Measurements from ENCODE around the gene CTXND2.

DNA sequence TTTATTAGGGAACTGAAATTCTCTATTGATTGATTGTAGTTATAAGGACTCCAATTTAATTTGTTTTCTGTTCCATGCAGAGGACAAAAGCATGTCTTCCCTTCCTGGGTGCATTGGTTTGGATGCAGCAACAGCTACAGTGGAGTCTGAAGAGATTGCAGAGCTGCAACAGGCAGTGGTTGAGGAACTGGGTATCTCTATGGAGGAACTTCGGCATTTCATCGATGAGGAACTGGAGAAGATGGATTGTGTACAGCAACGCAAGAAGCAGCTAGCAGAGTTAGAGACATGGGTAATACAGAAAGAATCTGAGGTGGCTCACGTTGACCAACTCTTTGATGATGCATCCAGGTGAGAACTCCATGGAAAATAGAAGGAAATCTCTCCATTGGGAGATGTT is 40.7 kb downstream of the CTXND2 start:
- no peak for TF ChIP-seq RAD21 (IDR thresholded peaks at IDR 0.05; ENCODE audit: low read depth)
- no peak for TF ChIP-seq ZNF274 (IDR thresholded peaks at IDR 0.05; ENCODE audit: low read depth, low read length)
- TF ChIP-seq, protein P1, sequence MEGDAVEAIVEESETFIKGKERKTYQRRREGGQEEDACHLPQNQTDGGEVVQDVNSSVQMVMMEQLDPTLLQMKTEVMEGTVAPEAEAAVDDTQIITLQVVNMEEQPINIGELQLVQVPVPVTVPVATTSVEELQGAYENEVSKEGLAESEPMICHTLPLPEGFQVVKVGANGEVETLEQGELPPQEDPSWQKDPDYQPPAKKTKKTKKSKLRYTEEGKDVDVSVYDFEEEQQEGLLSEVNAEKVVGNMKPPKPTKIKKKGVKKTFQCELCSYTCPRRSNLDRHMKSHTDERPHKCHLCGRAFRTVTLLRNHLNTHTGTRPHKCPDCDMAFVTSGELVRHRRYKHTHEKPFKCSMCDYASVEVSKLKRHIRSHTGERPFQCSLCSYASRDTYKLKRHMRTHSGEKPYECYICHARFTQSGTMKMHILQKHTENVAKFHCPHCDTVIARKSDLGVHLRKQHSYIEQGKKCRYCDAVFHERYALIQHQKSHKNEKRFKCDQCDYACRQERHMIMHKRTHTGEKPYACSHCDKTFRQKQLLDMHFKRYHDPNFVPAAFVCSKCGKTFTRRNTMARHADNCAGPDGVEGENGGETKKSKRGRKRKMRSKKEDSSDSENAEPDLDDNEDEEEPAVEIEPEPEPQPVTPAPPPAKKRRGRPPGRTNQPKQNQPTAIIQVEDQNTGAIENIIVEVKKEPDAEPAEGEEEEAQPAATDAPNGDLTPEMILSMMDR (IDR thresholded peaks at IDR 0.05 in 2 of 3, conservative IDR thresholded peaks at IDR 0.05 in 1 of 3; ENCODE audit: borderline replicate concordance in 1 of 3, insufficient read depth in 1 of 3, low read depth in 2 of 3, low read length in 2 of 3): no peak
- TF ChIP-seq POLR2A (IDR thresholded peaks at IDR 0.05; ENCODE audit: borderline replicate concordance, extremely low read depth, insufficient read depth, insufficient read length): no peak
- TF ChIP-seq, protein P2, sequence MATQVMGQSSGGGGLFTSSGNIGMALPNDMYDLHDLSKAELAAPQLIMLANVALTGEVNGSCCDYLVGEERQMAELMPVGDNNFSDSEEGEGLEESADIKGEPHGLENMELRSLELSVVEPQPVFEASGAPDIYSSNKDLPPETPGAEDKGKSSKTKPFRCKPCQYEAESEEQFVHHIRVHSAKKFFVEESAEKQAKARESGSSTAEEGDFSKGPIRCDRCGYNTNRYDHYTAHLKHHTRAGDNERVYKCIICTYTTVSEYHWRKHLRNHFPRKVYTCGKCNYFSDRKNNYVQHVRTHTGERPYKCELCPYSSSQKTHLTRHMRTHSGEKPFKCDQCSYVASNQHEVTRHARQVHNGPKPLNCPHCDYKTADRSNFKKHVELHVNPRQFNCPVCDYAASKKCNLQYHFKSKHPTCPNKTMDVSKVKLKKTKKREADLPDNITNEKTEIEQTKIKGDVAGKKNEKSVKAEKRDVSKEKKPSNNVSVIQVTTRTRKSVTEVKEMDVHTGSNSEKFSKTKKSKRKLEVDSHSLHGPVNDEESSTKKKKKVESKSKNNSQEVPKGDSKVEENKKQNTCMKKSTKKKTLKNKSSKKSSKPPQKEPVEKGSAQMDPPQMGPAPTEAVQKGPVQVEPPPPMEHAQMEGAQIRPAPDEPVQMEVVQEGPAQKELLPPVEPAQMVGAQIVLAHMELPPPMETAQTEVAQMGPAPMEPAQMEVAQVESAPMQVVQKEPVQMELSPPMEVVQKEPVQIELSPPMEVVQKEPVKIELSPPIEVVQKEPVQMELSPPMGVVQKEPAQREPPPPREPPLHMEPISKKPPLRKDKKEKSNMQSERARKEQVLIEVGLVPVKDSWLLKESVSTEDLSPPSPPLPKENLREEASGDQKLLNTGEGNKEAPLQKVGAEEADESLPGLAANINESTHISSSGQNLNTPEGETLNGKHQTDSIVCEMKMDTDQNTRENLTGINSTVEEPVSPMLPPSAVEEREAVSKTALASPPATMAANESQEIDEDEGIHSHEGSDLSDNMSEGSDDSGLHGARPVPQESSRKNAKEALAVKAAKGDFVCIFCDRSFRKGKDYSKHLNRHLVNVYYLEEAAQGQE (IDR thresholded peaks at IDR 0.05; ENCODE audit: low read depth): no peak
- TF ChIP-seq YY1 (IDR thresholded peaks at IDR 0.05; ENCODE audit: extremely low read depth, insufficient replicate concordance, low read depth, low read length): no peak
- TF ChIP-seq, protein P3, sequence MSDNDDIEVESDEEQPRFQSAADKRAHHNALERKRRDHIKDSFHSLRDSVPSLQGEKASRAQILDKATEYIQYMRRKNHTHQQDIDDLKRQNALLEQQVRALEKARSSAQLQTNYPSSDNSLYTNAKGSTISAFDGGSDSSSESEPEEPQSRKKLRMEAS (IDR thresholded peaks at IDR 0.05): no peak
